GM21390 (cell line): ENCODE measurements around the gene TGM2.

Experiments
- ATAC-seq: cut with Tn5 transposase; IDR thresholded peaks from one replicate; pipeline ENCODE4 v1.9.1; 2021; ENCODE audit not compliant: unreplicated experiment

The TGM2 gene

DNA sequence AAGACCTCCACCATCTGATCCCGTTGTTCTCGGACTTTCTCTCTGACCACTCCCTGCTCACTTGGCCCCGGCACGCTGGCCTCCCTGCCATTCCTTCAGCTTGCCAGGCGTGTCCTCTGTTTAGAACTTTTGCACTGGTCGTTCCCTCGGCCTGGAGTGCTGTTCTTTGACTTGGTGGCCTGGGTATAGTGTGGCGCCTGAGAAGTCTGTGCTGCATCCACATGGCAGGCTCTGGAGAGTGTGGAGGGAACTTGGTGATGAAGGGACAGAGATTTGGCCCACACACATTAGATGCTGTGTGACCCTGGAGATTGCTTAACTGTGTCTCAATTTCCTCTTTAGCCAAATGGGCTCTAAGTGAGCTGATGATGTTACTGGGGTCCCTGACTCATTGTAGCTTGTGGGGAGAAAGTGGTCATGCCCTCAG lies 13.0 kb upstream of the TGM2 start:
- no peak for ATAC-seq

DNA sequence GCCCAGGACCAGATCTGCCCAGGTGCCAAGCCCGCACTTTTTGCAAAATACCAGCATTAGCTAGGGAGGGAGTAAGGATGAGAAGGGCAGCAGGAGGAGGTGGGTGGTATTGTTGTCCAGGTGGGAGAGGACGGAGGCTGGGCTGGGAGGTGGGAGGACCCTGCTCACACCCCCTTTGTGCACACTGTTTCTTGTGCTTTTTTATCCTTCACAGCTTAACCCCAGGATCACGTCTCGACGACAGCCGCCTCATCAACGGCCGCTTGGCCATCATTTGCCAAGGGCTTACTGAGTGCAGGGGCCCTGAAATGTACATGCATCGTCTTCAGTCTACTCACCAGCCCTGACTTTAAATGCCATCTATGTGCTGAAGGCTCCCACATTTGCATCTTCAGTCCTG lies 12.1 kb upstream of the TGM2 start:
- ATAC-seq = no peak

- no peak for ATAC-seq
Observed at GRCh38 chr20:38175304-38176180, 10.5 kb upstream of the TGM2 start.

- ATAC-seq = no peak
Observed at GRCh38 chr20:38173237-38174156, 8.4 kb upstream of the TGM2 start.

GRCh38 chr20:38172408-38172807 lies 7.3 kb upstream of the TGM2 start:
- no peak for ATAC-seq

GRCh38 chr20:38171675-38172043 lies 6.6 kb upstream of the TGM2 start:
- no peak for ATAC-seq

DNA sequence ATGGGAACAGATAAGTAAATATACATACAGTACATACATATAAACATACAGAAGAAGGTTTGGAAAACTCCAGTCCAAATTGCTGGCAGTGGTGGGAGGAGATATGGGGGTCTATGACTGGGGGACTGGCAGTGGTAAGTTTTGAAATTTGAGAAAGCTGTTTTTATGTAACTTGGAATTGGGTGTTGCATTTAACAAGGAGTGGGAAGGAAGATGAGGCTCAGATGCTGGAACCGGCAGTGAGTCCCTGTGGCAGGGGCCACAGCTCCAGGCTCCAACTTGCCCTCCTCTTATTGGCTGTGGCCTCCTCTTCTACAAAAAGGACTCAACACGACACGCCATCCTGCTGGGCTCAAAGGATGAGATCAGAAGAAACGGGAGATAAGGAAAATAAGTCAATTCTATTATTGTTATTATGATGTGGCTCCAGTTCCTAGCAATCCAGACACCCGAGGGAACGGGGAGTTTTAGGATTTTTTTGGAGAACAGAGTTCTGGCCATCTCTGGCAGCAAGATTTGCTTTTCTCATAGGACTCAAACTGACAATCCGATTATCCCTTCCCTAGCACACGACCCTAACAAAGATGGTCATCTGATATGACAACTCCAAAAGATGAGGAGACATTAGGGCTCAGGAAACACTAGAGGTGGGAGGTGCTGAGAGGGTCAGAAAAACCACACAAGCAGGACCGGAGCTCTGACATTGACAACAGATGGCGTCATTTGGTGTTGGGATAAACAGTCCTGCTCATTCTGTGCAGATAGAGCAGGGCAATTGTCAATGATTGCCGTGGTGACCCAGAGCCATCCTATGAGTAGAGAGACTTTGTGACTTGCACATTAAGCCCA lies 6.0 kb upstream of the TGM2 start:
- no peak for ATAC-seq

DNA sequence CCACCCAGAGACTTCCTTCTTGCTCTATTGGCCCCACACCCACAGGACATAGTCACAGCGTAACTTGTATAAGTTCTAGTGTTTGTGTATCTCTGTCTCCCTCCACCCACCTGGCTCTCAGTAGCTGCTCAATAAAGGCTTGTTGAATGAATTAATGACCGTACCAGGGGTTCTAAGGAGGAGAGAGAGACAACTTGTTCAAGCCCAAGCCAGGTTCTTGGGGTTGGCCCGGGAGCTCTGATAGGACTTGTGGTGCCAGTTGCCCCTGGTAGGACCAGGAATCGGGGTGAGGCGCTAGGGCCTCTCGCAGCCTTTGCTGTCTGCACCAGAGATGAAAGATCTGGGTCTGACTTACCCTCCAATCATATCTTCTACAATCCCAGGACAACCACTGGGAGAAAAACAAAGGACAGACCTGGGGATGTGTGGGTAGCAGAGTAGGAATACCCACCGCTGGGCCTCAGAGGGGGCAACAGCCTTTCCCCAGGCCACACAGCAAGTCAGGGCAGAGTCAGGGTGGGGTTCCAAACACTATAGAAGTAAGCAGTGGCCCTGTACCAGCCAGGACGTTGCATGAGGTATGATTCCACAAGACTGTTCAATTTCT lies 5.3 kb upstream of the TGM2 start:
- ATAC-seq = no peak

- no peak for ATAC-seq
Observed at GRCh38 chr20:38169636-38170193, 4.6 kb upstream of the TGM2 start.

- no peak for ATAC-seq
Observed at GRCh38 chr20:38168791-38169589, 3.9 kb upstream of the TGM2 start.

- ATAC-seq = no peak
Observed at GRCh38 chr20:38167851-38168760, 3.0 kb upstream of the TGM2 start.

DNA sequence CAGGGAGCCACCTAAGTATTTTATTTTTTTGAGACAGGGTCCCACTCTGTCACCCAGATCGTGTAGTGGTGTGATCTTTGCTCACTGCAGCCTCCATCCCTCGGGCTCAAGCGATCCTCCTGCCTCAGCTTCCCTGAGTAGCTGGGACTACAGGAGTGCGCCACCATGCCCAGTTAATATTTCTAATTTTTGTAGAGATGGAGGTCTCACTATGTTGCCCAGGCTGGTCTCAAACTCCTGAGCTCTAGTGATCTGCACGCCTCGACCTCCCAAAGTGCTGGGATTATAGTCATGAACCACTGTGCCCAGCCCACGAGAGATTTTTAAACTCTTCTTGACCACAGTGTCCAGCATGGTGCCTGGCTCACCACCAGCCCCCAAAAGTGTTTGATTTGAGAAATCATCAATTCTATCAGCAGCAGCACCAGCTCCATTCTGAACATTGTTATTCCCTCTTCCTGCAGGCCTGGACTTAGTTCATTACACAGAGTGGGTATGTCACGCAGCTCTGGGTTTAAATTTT lies 2.3 kb upstream of the TGM2 start:
- ATAC-seq = no peak

- ATAC-seq = no peak
Observed at GRCh38 chr20:38166703-38167233, 1.7 kb upstream of the TGM2 start.

- ATAC-seq = no peak
Observed at GRCh38 chr20:38165966-38166702, 1.1 kb upstream of the TGM2 start.

GRCh38 chr20:38164624-38165088 lies 414 bp downstream of the TGM2 start:
- ATAC-seq = no peak

DNA sequence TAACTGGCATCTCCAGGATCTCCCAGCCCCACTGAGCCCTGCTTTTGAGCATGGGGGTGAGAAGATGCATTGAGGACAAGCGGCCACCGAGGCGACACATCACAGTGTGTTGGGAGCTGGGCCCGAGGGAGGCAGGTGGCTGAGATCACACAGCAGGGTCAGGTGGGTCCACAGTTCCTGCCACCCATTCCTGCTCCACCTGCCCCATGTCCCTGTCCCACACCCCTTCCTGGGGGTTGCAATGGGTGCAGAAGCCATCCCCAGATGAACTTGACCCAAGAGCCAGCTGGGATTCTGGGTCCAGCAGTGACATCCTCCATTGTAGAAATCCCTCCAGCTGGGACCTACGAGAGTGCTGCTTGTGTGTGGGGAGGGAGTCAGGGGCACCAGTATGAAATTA lies 1.0 kb downstream of the TGM2 start:
- ATAC-seq = no peak
